22Rv1 (cell line): Measurements from ENCODE around the gene FCRLB.
"Not testable (repeated sequence)": the region's sequence is repeated elsewhere in the genome, so short reads cannot be mapped to it uniquely, and the experiment has no call there.

Source experiments
- H3K27ac ChIP-seq: fragments of 450-650 bp; 2 replicates; pipeline ENCODE4 v1.5.1; 2017
- ZFX ChIP-seq: fragments of 450-650 bp; IDR thresholded peaks from 2 replicates; pipeline ENCODE4 v1.6.1; 2017; ENCODE audit warnings: antibody characterized with exemption, borderline replicate concordance
- TF ChIP-seq, protein P1 (sequence below): fragments of 450-650 bp; IDR thresholded peaks from 2 replicates; pipeline ENCODE4 v1.5.1; 2017; ENCODE audit warnings: mild to moderate bottlenecking

The FCRLB gene

DNA sequence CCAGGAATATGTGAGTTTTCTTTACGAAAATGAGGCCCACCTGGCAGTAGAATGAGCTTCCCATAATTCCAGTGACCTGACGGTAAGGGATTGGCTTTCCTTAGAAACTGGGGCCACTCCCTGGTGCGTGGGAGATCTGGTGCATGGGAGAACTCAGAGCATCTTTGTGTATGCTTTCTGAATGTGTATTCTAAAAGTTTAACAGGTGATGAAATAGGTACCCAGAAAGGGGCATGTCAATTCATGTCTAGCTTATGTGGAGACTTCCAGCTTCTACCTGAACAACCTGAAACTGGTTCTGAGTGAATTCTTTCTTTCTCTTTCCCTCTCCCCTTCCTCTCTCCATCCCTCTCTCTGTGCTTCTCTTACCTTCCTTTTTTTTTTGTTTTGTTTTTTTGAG lies 29.5 kb upstream of the FCRLB start:
- TF ChIP-seq ZFX = no peak
- TF ChIP-seq, protein P1, sequence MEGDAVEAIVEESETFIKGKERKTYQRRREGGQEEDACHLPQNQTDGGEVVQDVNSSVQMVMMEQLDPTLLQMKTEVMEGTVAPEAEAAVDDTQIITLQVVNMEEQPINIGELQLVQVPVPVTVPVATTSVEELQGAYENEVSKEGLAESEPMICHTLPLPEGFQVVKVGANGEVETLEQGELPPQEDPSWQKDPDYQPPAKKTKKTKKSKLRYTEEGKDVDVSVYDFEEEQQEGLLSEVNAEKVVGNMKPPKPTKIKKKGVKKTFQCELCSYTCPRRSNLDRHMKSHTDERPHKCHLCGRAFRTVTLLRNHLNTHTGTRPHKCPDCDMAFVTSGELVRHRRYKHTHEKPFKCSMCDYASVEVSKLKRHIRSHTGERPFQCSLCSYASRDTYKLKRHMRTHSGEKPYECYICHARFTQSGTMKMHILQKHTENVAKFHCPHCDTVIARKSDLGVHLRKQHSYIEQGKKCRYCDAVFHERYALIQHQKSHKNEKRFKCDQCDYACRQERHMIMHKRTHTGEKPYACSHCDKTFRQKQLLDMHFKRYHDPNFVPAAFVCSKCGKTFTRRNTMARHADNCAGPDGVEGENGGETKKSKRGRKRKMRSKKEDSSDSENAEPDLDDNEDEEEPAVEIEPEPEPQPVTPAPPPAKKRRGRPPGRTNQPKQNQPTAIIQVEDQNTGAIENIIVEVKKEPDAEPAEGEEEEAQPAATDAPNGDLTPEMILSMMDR = no peak
- no peak overlapping the region for H3K27ac ChIP-seq

DNA sequence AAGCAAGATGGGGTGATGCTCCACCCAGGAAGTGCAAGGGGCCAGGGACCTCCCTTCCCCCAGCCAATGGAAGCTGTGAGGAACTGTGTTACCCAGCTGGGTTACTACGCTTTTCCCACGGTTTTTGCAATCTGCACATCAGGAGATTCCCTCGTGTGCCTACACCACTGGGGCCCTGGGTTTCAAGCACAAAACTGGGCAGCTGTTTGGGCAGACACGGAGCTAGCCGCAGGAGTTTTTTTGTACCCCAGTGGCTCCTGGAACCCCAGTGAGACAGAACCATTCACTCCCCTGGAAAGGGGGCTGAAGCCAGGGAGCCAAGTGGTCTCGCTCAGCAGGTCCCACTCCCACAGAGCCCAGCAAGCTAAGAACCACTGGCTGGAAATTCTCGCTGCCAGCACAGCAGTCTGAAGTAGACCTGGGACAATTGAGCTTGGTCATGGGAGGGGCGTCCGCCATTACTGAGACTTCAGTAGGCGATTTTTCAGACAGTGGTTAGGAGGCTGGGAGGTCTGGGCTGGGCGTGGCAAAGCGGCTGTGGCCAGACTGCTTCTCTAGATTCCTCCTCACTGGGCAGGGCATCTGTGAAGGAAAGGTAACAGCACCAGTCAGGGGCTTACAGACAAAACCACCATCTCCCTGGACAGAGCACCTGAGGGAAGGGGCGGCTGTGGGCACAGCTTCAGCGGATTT lies 28.2 kb upstream of the FCRLB start:
- not testable (repeated sequence) for H3K27ac ChIP-seq

DNA sequence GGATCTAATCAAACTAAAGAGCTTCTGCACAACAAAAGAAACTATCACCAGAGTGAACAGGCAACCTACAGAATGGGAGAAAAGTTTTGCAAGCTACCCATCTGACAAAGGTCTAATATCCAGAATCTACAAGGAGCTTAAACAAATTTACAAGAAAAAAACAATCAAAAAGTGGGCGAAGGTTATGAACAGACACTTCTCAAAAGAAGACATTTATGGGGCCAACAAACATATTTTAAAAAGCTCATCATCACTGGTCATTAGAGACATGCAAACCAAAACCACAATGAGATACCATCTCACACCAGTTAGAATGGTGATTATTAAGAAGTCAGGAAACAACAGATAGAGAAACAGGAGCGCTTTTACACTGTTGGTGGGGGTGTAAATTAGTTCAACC lies 23.0 kb upstream of the FCRLB start:
- H3K27ac ChIP-seq = not testable (repeated sequence)

DNA sequence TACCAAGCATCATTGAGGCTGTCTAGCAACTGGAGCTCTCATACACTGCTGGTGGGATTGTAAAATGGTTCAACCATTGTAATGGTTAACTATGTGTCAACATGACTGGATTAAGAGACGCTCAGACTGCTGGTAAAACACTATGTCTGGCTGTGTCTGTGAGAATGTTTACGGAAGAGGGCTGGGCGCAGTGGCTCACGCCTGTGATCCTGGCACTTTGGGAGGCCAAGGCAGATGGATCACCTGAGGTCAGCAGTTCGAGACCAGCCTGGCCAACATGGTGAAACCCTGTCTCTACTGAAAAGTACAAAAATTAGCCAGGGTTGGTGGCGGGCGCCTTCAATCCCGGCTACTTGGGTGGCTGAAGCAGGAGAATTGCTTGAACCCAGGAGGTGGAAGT lies 19.1 kb upstream of the FCRLB start:
- TF ChIP-seq ZFX = no peak
- TF ChIP-seq, protein P1 = no peak
- no peak overlapping the region for H3K27ac ChIP-seq

DNA sequence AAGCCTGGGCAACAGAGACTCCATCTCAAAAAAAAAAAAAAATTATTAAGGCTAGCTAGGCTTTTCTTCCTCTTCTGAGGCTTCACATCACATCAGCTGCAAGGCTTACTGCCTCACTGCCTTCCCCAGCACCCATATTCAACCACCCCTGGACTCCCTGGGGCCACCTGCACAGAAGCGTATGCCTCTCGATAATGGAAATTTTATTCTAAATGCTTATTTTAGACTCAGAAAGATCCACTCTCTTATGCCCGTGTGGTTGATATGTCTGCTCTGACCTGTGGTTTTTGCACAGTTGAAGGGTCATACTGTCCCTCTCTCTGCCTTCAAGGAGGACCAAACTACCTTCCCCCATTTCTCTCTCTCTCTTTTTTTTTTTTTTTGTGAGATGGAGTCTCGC lies 15.8 kb upstream of the FCRLB start:
- TF ChIP-seq, protein P1 = no peak
- TF ChIP-seq ZFX = no peak
- H3K27ac ChIP-seq = no peak overlapping the region

DNA sequence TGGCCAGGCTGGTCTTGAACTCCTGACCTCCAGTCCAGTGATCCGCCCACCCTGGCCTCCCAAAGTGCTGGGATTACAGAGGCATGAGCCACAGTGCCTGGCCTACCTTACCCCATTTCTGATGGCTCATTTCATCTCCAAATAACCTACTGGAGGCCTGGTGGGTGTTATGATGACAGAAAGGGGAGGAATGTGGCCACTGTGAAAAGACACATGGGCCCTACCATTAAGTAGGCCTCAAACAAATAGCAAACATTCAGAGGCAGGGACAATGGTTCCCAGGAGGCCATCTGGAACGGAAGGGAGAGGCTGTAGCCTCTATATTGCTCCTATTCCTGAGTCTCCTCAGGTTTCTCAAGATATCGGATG lies 15.2 kb upstream of the FCRLB start:
- TF ChIP-seq ZFX = no peak
- TF ChIP-seq, protein P1 = no peak
- H3K27ac ChIP-seq = no peak overlapping the region

DNA sequence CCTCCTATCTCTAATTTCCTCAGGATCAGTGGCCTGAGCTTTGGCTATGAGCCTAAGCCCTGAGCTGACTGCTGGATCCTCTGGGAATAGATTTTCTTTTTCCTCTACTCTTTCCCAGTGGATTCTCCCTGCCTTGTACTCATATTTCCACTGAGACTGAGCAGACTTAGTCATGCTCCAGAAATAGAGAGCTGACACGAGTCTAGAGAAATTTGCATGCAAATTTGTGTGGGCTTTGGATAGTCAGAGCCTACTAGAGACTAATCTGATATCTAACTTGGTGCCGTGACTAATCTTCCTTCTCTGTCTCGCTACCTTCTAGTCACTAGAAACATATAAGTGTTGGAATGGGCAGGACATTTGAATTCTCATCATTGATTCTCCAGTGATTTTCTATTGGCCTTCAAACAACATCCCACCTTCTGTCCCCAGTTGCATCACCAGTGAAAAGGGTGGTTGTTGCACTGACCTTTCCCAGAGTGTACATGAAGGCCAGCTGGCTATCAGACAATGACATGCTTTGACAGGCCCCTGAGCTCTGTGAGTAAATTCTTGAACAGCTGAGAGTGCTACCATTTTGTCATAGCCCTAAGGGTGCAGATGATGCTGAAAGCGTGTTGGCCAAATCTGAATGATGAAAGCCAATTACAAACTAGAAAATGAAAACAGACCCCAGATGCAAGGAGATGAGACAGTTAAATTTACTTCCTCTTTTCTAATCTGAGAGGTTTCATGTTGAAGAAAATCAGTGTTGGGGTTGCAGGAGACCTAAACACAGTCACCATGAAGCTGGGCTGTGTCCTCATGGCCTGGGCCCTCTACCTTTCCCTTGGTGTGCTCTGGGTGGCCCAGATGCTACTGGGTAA lies 14.6 kb upstream of the FCRLB start, which contains the start of gene FCRLA:
Gene FCRLA, plus strand, starts transcription at position 748 of the 866 bp plus-strand sequence. Its CDS starts 36 bp downstream, at position 784.
- TF ChIP-seq, protein P1 = no peak
- no peak for TF ChIP-seq ZFX
- H3K27ac ChIP-seq = no peak within 1 kb of the TSS

DNA sequence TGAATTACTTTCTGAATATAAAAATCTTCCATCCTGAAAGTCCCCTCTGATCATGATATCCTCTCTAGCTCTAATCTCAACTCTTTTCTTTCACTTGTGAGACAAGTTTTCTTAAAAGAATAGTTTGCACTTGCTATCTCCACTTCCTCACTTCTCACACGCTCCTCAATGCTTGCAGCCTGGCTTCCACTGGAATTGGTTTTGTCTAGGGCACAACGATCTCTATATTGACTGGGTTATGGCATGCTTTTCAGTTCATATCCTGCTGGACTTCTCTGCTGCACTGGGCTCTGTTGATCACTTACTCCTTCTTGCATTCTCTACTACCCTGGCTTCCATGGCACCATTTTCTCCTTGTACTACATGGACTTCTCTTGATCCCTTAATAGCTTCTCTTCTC lies 13.8 kb upstream of the FCRLB start:
- no peak overlapping the region for H3K27ac ChIP-seq
- no peak for TF ChIP-seq ZFX
- TF ChIP-seq, protein P1 = no peak
